Dermis blood vessel endothelial cell (primary cell): Measurements from ENCODE around the gene ERC1. TPM values are rescaled to one million over a fixed set of nuclear protein-coding genes. Genes with fewer than 3 reads are reported as not detected.
A peak's percentile ranks its signal among the peaks of the same experiment; 100 is the strongest.
"Not testable (repeated sequence)": the region's sequence is repeated elsewhere in the genome, so short reads cannot be mapped to it uniquely, and the experiment has no call there.

Experiments used
- DNase-seq: peaks from one replicate; pipeline ENCODE4 v3.0.0; 2010
- total RNA-seq: library from RNA; depleted of rRNA; stranded (reverse); fragments of >200 nt; gene quantifications from 2 replicates; pipeline ENCODE4 v1.2.3, GENCODE V29; 2014

Gene ERC1
- total RNA-seq, 1 donor from 2014 or later, result 47.1 TPM

DNA sequence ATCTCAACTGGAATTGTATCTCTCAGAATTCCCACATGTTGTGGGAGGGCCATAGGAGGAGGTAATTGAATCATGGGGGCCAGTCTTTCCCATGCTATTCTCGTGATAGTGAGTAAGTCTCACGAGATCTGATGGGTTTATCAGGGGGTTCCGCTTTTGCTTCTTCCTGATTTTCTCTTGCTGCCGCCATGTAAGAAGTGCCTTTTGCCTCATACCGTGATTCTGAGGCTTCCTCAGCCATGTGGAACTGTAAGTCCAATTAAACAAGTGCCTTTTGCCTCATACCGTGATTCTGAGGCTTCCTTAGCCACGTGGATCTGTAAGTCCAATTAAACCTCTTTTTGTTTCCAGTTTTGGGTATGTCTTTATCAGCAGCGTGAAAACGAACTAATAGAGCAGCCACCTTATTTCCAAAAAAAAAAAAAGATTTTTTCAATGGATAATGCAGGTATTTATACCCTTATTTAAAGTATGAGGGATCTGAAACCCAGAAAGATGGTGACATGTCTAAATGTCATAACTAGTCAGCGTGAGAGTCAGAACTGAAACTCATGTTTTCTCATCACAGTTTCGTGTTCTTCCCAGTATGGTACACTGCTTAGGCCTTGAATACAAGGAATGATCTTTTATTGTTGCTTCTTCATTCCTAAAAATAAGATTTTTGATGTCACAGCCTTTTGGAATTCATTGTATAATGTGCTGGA lies 89.6 kb downstream of the ERC1 start:
- DNase-seq, result no peak

DNA sequence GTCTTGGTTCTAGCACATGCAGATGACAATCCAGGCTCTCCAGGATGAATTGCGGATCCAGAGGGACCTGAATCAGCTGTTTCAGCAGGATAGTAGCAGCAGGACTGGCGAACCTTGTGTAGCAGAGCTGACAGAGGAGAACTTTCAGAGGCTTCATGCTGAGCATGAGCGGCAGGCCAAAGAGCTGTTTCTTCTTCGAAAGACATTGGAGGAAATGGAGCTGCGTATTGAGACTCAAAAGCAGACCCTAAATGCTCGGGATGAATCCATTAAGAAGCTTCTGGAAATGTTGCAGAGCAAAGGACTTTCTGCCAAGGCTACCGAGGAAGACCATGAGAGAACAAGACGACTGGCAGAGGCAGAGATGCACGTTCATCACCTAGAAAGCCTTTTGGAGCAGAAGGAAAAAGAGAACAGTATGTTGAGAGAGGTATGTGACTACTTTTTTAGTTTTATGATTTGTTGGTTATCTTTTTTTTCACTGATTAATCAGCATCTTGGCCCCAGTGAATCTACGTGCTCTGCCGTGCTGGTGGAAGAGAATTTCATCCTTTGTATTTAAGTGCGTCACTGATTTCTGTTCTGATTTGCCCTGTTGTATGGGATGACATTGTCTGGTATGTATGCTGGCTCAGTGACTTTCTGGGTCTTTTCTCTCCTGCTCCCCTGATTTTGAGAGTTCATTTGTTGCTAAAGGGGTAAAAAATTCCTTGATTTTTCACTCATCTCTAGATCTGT lies 92.3 kb downstream of the ERC1 start:
- no peak for DNase-seq

DNA sequence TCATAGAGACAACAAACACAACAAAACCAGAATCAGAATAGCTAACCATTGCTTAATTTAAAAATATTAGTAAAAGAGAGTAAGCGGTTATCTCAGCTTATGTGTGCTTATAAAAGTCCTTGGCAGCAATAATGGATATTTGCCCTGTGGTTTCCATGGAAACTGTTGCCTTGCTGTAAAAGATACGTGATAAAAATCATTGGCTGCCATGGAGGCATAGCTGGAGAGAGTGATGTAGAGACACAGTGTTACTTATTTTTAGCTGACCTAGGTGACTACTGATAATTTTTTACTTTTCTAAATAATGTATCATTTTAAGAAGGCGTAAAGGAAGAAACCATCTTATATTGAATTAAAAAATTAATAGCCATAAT lies 92.9 kb downstream of the ERC1 start:
- DNase-seq, result peak; percentile 59

DNA sequence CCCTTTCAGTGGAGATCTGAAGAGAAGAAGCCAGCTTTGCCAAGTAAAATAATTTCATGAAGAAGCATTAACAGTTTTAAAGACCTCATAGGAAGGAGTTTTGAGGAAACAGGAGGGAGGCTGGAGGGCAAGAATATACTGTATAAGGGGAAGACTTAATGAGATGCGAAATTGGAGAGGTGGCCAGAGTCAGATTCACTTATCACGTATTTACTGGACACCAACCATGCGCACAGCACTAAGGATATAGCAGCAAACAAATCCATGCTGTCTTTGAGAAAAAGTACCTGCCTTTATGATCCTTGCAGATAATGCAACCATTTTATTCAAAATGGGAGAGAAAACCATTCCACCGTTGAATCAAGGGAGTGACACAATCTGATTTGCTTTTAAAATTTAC lies 100.3 kb downstream of the ERC1 start:
- DNase-seq, result no peak

GRCh38 chr12:1093166-1093751 lies 102.2 kb downstream of the ERC1 start:
- DNase-seq, result peak; percentile 85

GRCh38 chr12:1094714-1095113 lies 103.7 kb downstream of the ERC1 start:
- no peak for DNase-seq

DNA sequence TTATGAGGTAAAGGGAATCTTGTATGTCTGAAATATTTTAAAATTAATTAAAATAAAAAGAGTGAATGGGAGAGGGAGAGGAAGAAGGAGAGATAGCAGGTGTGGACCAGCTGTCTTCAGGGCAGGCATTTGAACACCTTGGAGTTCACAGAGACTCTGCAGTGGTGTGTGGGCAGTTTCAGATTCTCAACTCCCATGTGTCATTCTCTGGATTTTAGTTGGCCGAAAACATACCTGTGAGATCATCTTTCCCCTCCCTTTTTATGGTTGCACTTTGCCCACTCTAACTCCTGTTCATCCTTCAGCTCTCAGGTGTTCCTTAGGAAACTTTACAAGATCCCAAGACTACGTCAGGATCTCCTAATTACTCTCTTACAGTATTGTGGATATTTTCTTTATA lies 108.1 kb downstream of the ERC1 start:
- DNase-seq, result no peak

DNA sequence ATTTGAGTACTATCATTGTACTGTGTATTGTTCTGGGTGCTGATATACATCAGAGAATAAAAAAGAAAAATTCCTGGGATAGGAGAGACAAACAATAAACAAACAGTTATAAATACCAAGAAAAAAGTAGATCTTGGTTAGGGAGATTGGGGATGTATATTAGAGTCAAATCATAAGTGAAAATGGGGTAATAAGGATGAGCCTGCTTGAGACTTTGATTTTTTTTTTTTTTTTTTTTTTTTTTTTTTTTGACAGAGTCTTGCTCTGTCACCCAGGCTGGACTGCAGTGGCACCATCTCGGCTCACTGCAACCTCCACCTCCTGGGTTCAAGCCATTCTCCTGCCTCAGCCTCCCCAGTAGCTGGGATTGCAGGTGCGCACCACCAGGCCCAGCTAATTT lies 108.6 kb downstream of the ERC1 start:
- not testable (repeated sequence) for DNase-seq

- no peak for DNase-seq
These were observed 111.1 kb downstream of the ERC1 start for GRCh38 chr12:1102115-1102514.

- DNase-seq, result no peak
These were observed 111.9 kb downstream of the ERC1 start for GRCh38 chr12:1102791-1103450.

DNA sequence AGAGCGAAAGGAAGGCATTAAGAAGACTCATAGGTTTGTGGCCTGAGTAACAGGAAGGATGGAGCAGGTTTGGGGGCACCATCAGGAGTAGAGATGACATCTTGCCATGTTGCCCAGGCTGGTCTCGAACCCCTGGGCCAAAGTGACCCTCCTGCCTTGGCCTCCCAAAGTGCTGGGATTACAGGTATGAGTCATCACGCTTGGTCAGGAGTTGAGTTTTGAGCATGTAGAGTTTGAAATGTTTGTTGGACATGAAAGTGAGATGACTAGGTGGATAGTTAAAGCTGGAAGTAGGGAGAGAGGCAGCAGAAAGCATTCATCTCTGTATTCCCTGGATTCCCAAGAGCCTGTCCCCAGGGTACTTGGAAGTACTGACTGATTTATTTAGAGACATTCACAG lies 112.6 kb downstream of the ERC1 start:
- no peak for DNase-seq

- DNase-seq, result no peak
These were observed 113.2 kb downstream of the ERC1 start for GRCh38 chr12:1104088-1104800.

GRCh38 chr12:1107669-1108068 lies 116.6 kb downstream of the ERC1 start:
- DNase-seq, result no peak

DNA sequence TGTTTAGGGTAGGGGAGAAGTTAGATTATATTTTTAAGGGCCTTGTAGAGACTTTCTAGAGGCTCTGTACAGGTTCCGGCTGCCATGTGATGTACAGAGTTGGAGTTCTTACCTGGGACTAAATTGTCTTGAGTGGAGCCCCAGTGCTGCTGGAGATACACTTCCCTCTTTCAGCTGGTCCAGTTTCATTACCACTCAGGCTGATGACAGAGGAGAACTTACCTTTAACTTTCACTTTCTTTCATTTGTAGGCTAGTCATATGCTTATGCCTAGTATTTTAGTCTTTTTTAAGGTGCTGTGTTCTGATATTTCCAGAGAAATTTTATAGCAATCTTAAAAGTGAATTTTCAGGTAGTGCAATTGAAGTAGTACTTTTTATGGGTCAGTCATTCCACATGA lies 117.3 kb downstream of the ERC1 start:
- DNase-seq, result no peak

DNA sequence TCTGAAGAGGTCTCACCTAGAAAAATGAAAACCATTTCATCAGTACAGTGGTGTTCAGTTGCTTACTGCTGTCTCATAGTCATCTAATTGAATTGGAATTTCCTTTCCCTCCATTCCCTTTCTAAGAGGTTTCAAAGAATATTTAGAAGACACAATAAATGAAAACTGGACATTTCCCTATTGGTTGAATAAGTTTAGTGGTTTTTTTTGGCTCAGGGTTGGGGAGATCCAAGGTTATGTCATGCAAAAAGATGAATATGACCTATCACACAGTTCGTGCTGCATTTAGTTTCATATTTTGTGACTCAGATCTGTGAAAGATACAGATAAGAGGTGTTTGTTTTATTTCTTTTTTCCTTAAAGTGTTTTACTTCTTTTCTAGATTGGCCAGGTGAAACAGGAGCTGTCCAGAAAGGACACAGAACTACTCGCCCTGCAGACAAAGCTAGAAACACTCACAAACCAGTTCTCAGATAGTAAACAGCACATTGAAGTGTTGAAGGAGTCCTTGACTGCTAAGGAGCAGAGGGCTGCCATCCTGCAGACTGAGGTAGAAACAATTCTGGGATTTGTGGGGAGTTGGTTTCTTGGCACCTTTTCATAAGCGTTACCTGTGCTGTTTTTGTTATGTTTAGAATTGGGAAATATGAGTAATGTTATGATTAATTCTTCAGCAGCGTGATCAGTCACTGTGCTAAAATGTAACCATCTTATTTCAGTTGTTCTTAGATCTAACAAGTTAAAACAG lies 124.6 kb downstream of the ERC1 start:
- peak; percentile 36 for DNase-seq

DNA sequence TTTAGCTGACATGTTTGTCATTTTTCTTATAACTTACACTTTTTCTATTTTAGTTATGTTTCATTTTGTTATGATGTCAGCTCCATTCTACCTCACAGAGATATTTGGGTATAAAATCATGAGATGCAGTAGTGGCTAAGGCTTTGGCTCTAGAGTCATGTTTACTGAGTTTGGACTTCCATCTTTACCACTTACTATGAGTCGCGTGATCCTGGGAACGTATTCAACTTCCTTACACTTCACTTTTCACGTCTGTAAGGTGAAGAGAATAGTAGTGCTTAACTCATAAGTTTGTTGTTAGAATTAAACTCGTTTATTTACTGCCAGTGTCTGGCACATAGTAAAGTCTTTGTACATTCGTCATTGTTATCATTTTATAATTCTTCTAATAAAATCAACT lies 126.3 kb downstream of the ERC1 start:
- DNase-seq, result peak; percentile 25

- peak; percentile 92 for DNase-seq
These were observed 127.0 kb downstream of the ERC1 start for GRCh38 chr12:1117970-1118563.

DNA sequence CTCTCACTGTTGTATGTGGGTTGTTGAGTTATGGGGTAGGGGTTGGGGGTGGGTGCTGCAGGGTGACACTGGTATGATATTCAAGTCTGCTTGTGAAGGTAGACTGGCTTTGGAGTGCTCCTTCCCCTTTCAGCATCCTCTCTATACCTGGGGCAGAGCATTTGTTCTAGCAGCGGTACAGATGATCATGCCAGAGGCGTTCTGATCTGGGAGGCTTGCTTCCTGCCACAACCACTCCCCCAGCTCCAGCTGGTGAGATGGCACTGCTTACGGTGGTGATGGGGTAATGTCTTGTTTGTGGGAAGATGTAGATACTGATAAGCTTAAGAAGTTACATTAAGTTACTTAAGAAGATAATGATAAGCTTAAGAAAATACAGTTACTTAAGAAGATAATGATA lies 131.8 kb downstream of the ERC1 start:
- no peak for DNase-seq

DNA sequence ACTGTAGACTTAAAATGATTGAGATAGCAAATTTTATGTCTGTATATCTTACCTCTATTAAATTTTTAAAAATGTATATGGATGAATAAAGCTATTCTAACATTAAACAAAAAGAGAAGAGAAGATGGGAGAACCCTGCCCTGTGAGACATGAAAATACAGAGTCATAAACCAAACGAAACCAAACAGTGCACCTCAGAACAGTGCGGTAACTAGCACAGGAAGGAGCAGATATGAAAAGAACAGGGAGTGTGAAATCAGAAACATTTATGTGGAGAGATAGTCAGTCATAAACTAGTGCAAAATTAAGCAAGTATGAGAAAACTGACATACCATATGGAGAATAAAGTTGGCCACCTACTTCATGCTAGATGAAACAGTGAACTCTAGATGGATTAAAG lies 135.1 kb downstream of the ERC1 start:
- DNase-seq, result no peak

GRCh38 chr12:1127021-1127420 lies 136.0 kb downstream of the ERC1 start:
- no peak for DNase-seq

- DNase-seq, result peak; percentile 79
These were observed 139.1 kb downstream of the ERC1 start for GRCh38 chr12:1130164-1130563.

DNA sequence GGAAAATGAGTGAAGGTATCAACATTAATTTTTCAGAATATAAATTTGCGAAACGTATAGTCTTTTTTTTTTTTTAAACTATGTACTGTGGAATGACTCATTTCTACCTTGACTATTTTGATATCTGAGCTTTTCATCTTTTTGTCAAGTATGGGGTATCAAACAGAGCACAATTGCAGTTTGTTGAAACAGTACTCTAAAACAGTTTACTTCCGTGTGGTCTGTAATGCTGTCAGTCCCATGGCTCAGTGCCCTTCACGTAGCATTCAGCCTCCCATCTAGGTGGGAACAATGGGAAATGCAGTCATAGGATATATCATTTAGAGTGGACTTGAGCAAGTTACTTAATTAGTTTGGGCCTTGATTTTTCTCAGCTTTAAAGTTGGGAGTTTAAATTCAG lies 139.5 kb downstream of the ERC1 start:
- peak; percentile 69 for DNase-seq
